AG04450 (cell line): ENCODE measurements around the gene PFN1. TPM values are rescaled to one million over a fixed set of nuclear protein-coding genes. Genes with fewer than 3 reads are reported as not detected.

Experiments
- CTCF ChIA-PET: fragments of 300-600, 350-600 bp; formaldehyde crosslinking; extraction: SDS; loops from one replicate; lab custom pipeline; 2022; ENCODE audit warnings: antibody characterized with exemption, inconsistent platforms; lab: Charles Lee
- POLR2A ChIA-PET: fragments of 350-600 bp; formaldehyde crosslinking; extraction: SDS; loops from one replicate; lab custom pipeline; 2021; ENCODE audit warnings: antibody characterized with exemption, inconsistent platforms; lab: Yijun Ruan, JAX
- DNase-seq: peaks from one replicate; pipeline ENCODE4 v3.0.0-alpha.2; 2011; ENCODE audit warnings: low read depth, low spot score
- H3K27ac ChIP-seq: one replicate; pipeline ENCODE4 v1.5.1; 2012; ENCODE audit warnings: low read depth, low read length, control low read depth
- H3K27me3 ChIP-seq: one replicate; pipeline ENCODE4 v1.6.0; 2012; ENCODE audit warnings: low read length; ENCODE audit not compliant: control insufficient read depth, insufficient read depth
- H3K4me3 ChIP-seq: 2 replicates; pipeline ENCODE4 v1.5.1; 2011; ENCODE audit warnings: mild to moderate bottlenecking, low read depth, low read length, control low read depth
- H3K9me3 ChIP-seq: 2 replicates; pipeline ENCODE4 v1.5.1; 2012; ENCODE audit warnings: low read length; ENCODE audit not compliant: control insufficient read depth, insufficient read depth
- polyA plus RNA-seq: library from polyadenylated mRNA; depleted of rRNA; stranded (reverse); fragments of >200 nt; gene quantifications from 2 replicates; pipeline ENCODE4 v1.2.3, GENCODE V29; 2011
- TF ChIP-seq, protein P1 (sequence below): IDR thresholded peaks from 2 replicates; pipeline ENCODE4 v1.5.1; 2011; ENCODE audit warnings: low read depth, low read length, control low read depth, inconsistent platforms

Gene PFN1
- polyA plus RNA-seq, 1 experiment, result 1,141 TPM

DNA sequence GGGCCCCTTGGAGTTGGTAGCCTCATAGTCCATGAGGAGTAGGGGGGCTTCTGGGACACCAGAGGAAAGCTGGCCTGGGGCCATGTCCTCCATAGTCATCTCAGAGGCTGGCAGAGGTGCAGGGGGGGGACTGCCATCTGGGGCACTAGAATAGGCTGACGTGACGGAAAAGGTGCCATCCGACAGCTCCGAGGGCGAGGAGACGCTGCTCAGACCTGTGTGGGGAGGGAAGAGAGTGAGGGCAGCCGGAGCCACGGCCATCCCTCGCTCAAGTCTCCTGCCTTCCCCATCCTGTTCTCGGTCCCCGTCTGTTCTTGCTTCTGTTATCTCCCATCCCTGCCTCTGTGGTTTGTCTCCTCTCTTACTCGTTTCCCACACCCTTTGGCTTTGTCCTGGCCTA is 24.0 kb upstream of the PFN1 start:
- TF ChIP-seq, protein P1, sequence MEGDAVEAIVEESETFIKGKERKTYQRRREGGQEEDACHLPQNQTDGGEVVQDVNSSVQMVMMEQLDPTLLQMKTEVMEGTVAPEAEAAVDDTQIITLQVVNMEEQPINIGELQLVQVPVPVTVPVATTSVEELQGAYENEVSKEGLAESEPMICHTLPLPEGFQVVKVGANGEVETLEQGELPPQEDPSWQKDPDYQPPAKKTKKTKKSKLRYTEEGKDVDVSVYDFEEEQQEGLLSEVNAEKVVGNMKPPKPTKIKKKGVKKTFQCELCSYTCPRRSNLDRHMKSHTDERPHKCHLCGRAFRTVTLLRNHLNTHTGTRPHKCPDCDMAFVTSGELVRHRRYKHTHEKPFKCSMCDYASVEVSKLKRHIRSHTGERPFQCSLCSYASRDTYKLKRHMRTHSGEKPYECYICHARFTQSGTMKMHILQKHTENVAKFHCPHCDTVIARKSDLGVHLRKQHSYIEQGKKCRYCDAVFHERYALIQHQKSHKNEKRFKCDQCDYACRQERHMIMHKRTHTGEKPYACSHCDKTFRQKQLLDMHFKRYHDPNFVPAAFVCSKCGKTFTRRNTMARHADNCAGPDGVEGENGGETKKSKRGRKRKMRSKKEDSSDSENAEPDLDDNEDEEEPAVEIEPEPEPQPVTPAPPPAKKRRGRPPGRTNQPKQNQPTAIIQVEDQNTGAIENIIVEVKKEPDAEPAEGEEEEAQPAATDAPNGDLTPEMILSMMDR, result no peak
- POLR2A ChIA-PET, result no interaction called here
- DNase-seq, result no peak
- no peak overlapping the region for H3K4me3 ChIP-seq
- no peaks in the 10 kb centered on the region for H3K27me3 ChIP-seq
- CTCF ChIA-PET, result interaction anchor here (2.3 kb wide), 1 partner anchor 8 kb away, joined by 13 read pairs; no protein-coding TSS in a partner anchor
- no peaks in the 10 kb centered on the region; the same call in 1 of the 2 replicates for H3K9me3 ChIP-seq
- no peak overlapping the region for H3K27ac ChIP-seq

DNA sequence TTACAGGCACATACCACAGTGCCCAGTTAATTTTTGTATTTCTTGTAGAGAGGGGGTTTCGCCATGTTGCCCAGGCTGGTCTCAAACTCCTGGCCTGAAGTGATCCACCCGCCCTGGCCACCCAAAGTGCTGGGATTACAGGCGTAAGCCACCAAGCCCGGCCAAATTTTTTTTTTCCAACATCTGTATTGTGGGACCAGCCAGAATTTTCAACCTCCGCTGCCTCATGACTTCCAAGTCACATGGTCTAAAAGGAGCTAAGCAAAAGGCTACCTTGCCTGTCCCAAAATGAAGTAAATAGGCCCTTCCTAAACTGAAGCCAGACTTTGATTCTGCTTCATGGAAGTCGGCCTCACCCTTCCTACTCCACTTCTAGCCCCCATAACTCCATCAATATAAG is 23.5 kb upstream of the PFN1 start:
- H3K27me3 ChIP-seq, result no peaks in the 10 kb centered on the region
- CTCF ChIA-PET, result interaction anchor here (0.7 to 2.3 kb wide), 2 partner anchors 8 to 69 kb away, joined by 5 to 13 read pairs; partner anchors contain the start of gene CHRNE
- no peak overlapping the region for H3K4me3 ChIP-seq
- peaks cover 1% of the 10 kb centered on the region; the same call in 1 of the 2 replicates for H3K9me3 ChIP-seq
- POLR2A ChIA-PET, result no interaction called here
- no peak for DNase-seq
- H3K27ac ChIP-seq, result no peak overlapping the region
- TF ChIP-seq, protein P1, result no peak

DNA sequence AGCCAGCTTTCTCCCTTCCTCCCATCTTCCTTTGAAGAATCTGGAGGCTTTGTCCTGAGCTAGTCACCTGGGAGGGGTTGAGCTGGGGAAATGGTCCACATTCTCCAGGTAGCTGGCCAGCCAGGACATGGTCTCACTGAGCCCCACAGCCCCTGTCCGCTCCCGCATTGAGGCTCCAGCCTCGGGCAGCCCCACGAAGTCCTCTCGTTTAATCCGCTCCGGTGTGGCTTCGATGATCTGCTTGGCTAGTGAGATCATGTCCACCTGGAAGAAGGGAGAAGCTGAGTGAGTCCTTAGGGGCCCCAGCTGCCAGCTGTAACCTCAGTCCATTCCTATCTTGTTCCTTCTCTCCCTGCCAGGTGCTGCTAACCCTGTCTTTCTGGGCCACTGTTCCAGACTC is 21.9 kb upstream of the PFN1 start:
- TF ChIP-seq, protein P1, result no peak
- Histone ChIP-seq H3K27ac (peak overlapping the region; percentile 98), H3K27me3 (no peaks in the 10 kb centered on the region), H3K4me3 (no peak overlapping the region), H3K9me3 (peaks cover 5% of the 10 kb centered on the region; the same call in 1 of the 2 replicates)
- ChIA-PET POLR2A (no interaction called here), CTCF (interaction anchor here (1.2 to 2.3 kb wide), 3 partner anchors 10 to 61 kb away, joined by 6 to 13 read pairs (median 6); partner anchors contain the start of gene CAMTA2)
- no peak for DNase-seq

DNA sequence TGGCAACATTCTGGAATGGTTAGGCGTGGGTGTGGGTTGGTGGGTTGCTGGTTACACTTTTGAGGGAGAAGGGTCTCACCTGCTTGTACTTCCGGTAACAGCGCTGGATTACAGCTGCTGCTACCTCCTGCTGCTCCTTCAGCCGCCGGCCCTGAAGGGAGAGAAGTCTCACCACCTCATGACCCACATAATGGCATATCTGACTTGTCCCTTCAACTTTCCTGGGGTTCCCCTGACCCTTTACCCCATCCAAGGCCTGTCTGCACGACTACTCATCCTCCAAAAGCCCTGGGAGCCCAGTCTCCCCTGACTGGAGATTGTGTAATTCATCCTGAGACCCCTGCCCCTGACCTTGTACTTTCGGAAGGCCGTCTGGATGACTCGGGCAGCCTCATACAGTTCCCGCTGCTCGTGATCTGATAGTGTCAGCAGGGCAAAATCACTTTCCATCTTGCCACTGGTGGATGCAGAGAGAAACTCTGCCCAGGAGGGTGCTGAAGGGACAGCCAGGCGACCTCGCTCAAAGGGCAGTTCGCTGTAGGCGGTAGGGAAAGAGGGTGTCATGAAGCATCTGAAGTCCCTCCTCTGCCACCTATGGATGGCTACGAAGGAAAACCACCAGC is 21.3 kb upstream of the PFN1 start:
- Histone ChIP-seq H3K27ac (peak overlapping the region; percentile 98), H3K9me3 (peaks cover 5% of the 10 kb centered on the region; the same call in 1 of the 2 replicates), H3K27me3 (no peaks in the 10 kb centered on the region), H3K4me3 (peak overlapping the region; percentile 78)
- TF ChIP-seq, protein P1, result no peak
- ChIA-PET CTCF (interaction anchor here (1.2 to 1.8 kb wide), 2 partner anchors 17 to 61 kb away, joined by 5 to 6 read pairs; partner anchors contain the start of gene CAMTA2), POLR2A (interaction anchor here (0.5 to 5.6 kb wide), 6 partner anchors 20 to 174 kb away, joined by 3 to 128 read pairs (median 4); partner anchors contain the start of genes ENO3, KIF1C, PFN1 and RNF167)
- DNase-seq, result no peak

DNA sequence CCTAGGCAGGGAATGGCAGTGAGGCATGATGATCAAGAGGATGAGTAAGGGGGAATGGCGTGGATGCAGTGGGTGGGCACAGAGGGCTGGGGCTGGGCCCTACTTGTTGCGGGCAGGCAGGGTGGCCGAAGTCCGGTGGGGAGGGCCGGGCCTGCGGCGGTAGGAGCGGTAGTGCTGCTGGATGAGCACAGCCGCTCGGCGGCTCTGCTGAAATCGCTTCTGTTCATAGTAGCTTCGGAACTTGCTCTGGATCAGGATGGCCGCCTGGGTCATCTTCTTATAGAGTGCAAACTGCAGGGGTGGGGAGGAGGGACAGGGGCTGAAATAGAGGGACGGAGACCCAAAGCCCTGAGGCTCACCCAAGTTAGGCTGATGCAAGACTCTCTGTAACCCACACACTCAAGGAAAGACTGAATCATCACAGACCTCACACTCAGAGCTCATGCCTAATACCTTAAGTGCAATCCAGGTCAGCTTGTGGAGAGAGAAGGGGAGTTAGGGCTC is 20.8 kb upstream of the PFN1 start:
- peak; percentile 85 for DNase-seq
- Histone ChIP-seq H3K27ac (peak overlapping the region; percentile 98), H3K9me3 (peaks cover 5% of the 10 kb centered on the region; the same call in 1 of the 2 replicates), H3K27me3 (no peaks in the 10 kb centered on the region), H3K4me3 (peak overlapping the region; percentile 78)
- CTCF ChIA-PET, result interaction anchor here (1.8 kb wide), 1 partner anchor 60 kb away, joined by 5 read pairs; no protein-coding TSS in a partner anchor
- POLR2A ChIA-PET, result interaction anchor here (0.5 to 5.6 kb wide), 6 partner anchors 20 to 173 kb away, joined by 3 to 128 read pairs (median 4); partner anchors contain the start of genes ENO3, KIF1C, PFN1 and RNF167
- TF ChIP-seq, protein P1, result no peak
